ENCODE measurements around the gene AKAP13. TPM values are rescaled to one million over a fixed set of nuclear protein-coding genes. Genes with fewer than 3 reads are reported as not detected.
"Not testable (repeated sequence)": the region's sequence is repeated elsewhere in the genome, so short reads cannot be mapped to it uniquely, and the experiment has no call there.

The AKAP13 gene
- total RNA-seq, 1 experiment from 2014 or later: 49.6 TPM

GRCh38 chr15:85482894-85483293 lies 102.5 kb downstream of the AKAP13 start:
- peak in 1 of 2 experiments; percentile 25 for DNase-seq

DNA sequence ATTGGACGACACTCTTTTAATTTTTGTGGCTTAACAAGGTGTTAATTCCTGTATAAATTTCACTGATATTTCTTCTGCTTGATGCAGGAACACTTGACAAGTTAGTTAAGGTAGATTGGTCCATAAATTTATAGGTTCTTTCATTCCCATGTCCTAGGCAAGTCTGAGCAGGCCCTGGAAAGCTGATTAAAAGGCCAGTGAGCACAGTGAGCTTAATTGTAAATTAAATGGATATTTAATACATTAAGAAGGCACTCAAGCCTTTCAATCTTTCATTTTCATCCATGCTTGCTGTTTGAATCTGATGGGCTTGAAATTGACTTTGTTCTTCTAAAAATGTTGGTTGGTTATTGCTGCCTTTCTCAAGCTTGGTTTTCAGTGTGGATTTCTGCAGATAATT lies 103.6 kb downstream of the AKAP13 start:
- H3K36me3 ChIP-seq (ENCODE audit: control insufficient read depth, insufficient read depth, low read length); H3K4me3 ChIP-seq (ENCODE audit: low read depth, low read length); H3K4me1 ChIP-seq; CTCF ChIA-PET; BruUV-seq (replicated peaks); POLR2A ChIA-PET; H3K4me3 Mint-ChIP-seq (ENCODE audit: unreplicated experiment); H3K36me3 Mint-ChIP-seq (ENCODE audit: insufficient read depth, unreplicated experiment); DNase-seq; H3K27me3 ChIP-seq (replicated peaks; ENCODE audit: control insufficient read depth, insufficient read depth, low read length); H3K9me3 ChIP-seq; H3K9me3 Mint-ChIP-seq (ENCODE audit: unreplicated experiment); H3K27ac Mint-ChIP-seq (ENCODE audit: unreplicated experiment); H3K27me3 Mint-ChIP-seq (ENCODE audit: insufficient read depth, unreplicated experiment): not testable (repeated sequence)
- intact Hi-C loops (cut with micrococcal nuclease; ENCODE audit: unreplicated experiment): loop anchor here (5.0 kb wide), 1 partner anchor 152 kb away; no protein-coding TSS in a partner anchor
- H3K4me1 Mint-ChIP-seq (ENCODE audit: low read depth, unreplicated experiment): peaks cover 21% of the 10 kb centered on the region

More at GRCh38 chr15:85482894-85483293, 102.5 kb downstream of the AKAP13 start:
- Mint-ChIP-seq H3K36me3 (ENCODE audit: insufficient read depth, unreplicated experiment) (peaks cover 5% of the 10 kb centered on the region), H3K4me1 (ENCODE audit: low read depth, unreplicated experiment) (peaks cover 20% of the 10 kb centered on the region), H3K9me3 (ENCODE audit: unreplicated experiment) (no peaks in the 10 kb centered on the region), H3K27ac (ENCODE audit: unreplicated experiment) (peak overlapping the region; percentile 37), H3K27me3 (ENCODE audit: insufficient read depth, unreplicated experiment) (no peaks in the 10 kb centered on the region), H3K4me3 (ENCODE audit: unreplicated experiment) (no peak overlapping the region)
- H3K9me3 ChIP-seq: no peaks in the 10 kb centered on the region
- ChIA-PET CTCF (no interaction called here), POLR2A (no interaction called here)
- intact Hi-C loops (cut with micrococcal nuclease; ENCODE audit: unreplicated experiment): loop anchor here (5.0 kb wide), 1 partner anchor 151 kb away; no protein-coding TSS in a partner anchor
- no peak for TF ChIP-seq CTCF (IDR thresholded peaks at IDR 0.05; ENCODE audit: insufficient read depth in 1 of 2, low read depth in 1 of 2, low read length in 1 of 2, severe bottlenecking in 1 of 2, unreplicated experiment in 1 of 2)
- H3K4me1 ChIP-seq: peaks cover 7% of the 10 kb centered on the region
- H3K4me3 ChIP-seq (ENCODE audit: low read depth, low read length): no peak overlapping the region
- no peaks in the 10 kb centered on the region for H3K27me3 ChIP-seq (replicated peaks; ENCODE audit: control insufficient read depth, insufficient read depth, low read length)
- no TSS peak for BruUV-seq (replicated peaks)
- no peaks in the 10 kb centered on the region for H3K36me3 ChIP-seq (ENCODE audit: control insufficient read depth, insufficient read depth, low read length)

- CTCF ChIA-PET: interaction anchor here (0.6 kb wide), 1 partner anchor 74 kb away, joined by 3 read pairs; no protein-coding TSS in a partner anchor
- H3K4me3 Mint-ChIP-seq (ENCODE audit: unreplicated experiment); H3K27me3 ChIP-seq (replicated peaks; ENCODE audit: control insufficient read depth, insufficient read depth, low read length); H3K36me3 Mint-ChIP-seq (ENCODE audit: insufficient read depth, unreplicated experiment); H3K27ac Mint-ChIP-seq (ENCODE audit: unreplicated experiment); H3K9me3 ChIP-seq; BruUV-seq (replicated peaks); H3K36me3 ChIP-seq (ENCODE audit: control insufficient read depth, insufficient read depth, low read length); POLR2A ChIA-PET; H3K9me3 Mint-ChIP-seq (ENCODE audit: unreplicated experiment); H3K4me3 ChIP-seq (ENCODE audit: low read depth, low read length); H3K27me3 Mint-ChIP-seq (ENCODE audit: insufficient read depth, unreplicated experiment); H3K4me1 ChIP-seq; DNase-seq: not testable (repeated sequence)
- H3K4me1 Mint-ChIP-seq (ENCODE audit: low read depth, unreplicated experiment): peaks cover 23% of the 10 kb centered on the region
- intact Hi-C loops (cut with micrococcal nuclease; ENCODE audit: unreplicated experiment): loop anchor here (5.0 kb wide), 2 partner anchors 153 to 222 kb away; no protein-coding TSS in a partner anchor
These were observed 104.5 kb downstream of the AKAP13 start for GRCh38 chr15:85484923-85485322.

DNA sequence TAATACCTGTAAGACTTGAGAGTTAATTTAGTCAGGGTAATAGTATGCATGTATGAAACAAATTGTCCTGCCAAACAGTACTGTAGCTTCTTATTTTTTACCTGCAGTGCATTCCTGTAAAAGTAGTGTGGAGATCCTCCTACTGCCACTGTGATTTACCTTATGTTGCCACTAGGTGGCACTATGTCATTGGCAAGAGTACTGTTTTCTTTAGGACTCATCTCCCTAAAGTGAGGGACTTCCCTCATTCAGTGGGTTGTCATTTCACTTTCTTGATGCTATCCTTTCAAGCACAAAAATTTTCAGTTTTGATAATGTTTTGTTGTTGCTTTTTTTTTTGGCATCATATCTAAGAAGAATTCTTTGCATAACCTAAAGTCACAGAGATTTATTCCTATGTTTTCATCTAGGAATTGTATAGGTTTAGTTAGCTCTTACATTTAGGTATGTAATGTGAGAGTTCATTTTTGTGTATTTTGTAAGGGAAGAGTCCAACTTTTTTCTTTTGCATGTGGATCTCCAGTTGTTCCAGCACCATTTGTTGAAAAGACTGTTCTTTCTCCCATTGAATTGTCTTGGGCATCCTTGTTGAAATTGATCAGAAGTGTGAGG lies 105.7 kb downstream of the AKAP13 start:
- no peaks in the 10 kb centered on the region for H3K36me3 ChIP-seq (ENCODE audit: control insufficient read depth, insufficient read depth, low read length)
- H3K4me1 ChIP-seq: peaks cover 7% of the 10 kb centered on the region
- H3K4me3 Mint-ChIP-seq (ENCODE audit: unreplicated experiment): no peak overlapping the region
- BruUV-seq (replicated peaks): no TSS peak
- H3K9me3 ChIP-seq: no peaks in the 10 kb centered on the region
- H3K9me3 Mint-ChIP-seq (ENCODE audit: unreplicated experiment): no peaks in the 10 kb centered on the region
- TF ChIP-seq CTCF (IDR thresholded peaks at IDR 0.05; ENCODE audit: insufficient read depth in 1 of 2, low read depth in 1 of 2, low read length in 1 of 2, severe bottlenecking in 1 of 2, unreplicated experiment in 1 of 2): peak in 1 of 2 experiments; percentile 61
- H3K4me3 ChIP-seq (ENCODE audit: low read depth, low read length): no peak overlapping the region
- intact Hi-C loops (cut with micrococcal nuclease; ENCODE audit: unreplicated experiment): loop anchor here (1.0 to 5.0 kb wide), 6 partner anchors 19 to 221 kb away; no protein-coding TSS in a partner anchor
- H3K27me3 ChIP-seq (replicated peaks; ENCODE audit: control insufficient read depth, insufficient read depth, low read length): no peaks in the 10 kb centered on the region
- ChIA-PET CTCF (interaction anchor here (0.6 to 1.6 kb wide), 7 partner anchors 12 to 204 kb away, joined by 3 to 4 read pairs (median 3); no protein-coding TSS in a partner anchor), POLR2A (no interaction called here)
- no peak overlapping the region for H3K27ac Mint-ChIP-seq (ENCODE audit: unreplicated experiment)
- H3K4me1 Mint-ChIP-seq (ENCODE audit: low read depth, unreplicated experiment): peaks cover 30% of the 10 kb centered on the region
- DNase-seq: peak; percentile 56 to 72
- peaks cover 5% of the 10 kb centered on the region for H3K36me3 Mint-ChIP-seq (ENCODE audit: insufficient read depth, unreplicated experiment)
- H3K27me3 Mint-ChIP-seq (ENCODE audit: insufficient read depth, unreplicated experiment): no peaks in the 10 kb centered on the region

- H3K27me3 Mint-ChIP-seq (ENCODE audit: insufficient read depth, unreplicated experiment); H3K4me3 ChIP-seq (ENCODE audit: low read depth, low read length); DNase-seq; H3K36me3 ChIP-seq (ENCODE audit: control insufficient read depth, insufficient read depth, low read length); H3K4me1 ChIP-seq; H3K9me3 Mint-ChIP-seq (ENCODE audit: unreplicated experiment); H3K4me3 Mint-ChIP-seq (ENCODE audit: unreplicated experiment); POLR2A ChIA-PET; BruUV-seq (replicated peaks); CTCF ChIA-PET; H3K9me3 ChIP-seq; H3K36me3 Mint-ChIP-seq (ENCODE audit: insufficient read depth, unreplicated experiment); H3K27me3 ChIP-seq (replicated peaks; ENCODE audit: control insufficient read depth, insufficient read depth, low read length): not testable (repeated sequence)
- H3K4me1 Mint-ChIP-seq (ENCODE audit: low read depth, unreplicated experiment): peaks cover 21% of the 10 kb centered on the region
- intact Hi-C loops (cut with micrococcal nuclease; ENCODE audit: unreplicated experiment): loop anchor here (2.0 to 5.0 kb wide), 2 partner anchors 191 to 220 kb away; no protein-coding TSS in a partner anchor
- H3K27ac Mint-ChIP-seq (ENCODE audit: unreplicated experiment): peak overlapping the region; percentile 70
These were observed 107.4 kb downstream of the AKAP13 start for GRCh38 chr15:85487796-85488195.
